HG03558 (cell line): ENCODE measurements around the gene PACRG.

Experiments
- ATAC-seq: cut with Tn5 transposase; IDR thresholded peaks from one replicate; pipeline ENCODE4 v1.9.1; 2021; ENCODE audit warnings: moderate number of reproducible peaks; ENCODE audit not compliant: unreplicated experiment; ENCODE audit errors: extremely low read depth

The PACRG gene

DNA sequence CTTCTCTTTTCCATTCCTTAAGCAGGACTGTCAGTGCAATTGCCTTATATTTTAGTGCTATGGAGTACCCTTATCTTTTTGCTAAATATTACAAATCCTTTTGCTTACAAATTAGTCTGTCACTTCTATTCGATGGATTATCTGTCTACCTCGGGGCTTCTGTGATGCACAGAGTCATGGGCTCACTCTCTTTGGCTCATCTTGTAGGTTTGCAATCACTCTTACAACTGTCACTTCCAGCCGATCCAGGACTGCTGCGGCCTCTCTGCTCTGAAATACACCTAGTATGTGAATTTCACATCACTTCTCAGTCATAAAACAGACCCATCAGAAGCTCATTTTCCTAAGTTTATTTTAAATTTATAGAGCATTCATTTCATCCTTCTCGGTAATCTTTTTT, 393.5 kb downstream of the PACRG start:
- no peak for ATAC-seq

- no peak for ATAC-seq
Measured at GRCh38 chr6:163122365-163122764, 394.6 kb downstream of the PACRG start.

- ATAC-seq: no peak
Measured at GRCh38 chr6:163123098-163123497, 395.3 kb downstream of the PACRG start.

DNA sequence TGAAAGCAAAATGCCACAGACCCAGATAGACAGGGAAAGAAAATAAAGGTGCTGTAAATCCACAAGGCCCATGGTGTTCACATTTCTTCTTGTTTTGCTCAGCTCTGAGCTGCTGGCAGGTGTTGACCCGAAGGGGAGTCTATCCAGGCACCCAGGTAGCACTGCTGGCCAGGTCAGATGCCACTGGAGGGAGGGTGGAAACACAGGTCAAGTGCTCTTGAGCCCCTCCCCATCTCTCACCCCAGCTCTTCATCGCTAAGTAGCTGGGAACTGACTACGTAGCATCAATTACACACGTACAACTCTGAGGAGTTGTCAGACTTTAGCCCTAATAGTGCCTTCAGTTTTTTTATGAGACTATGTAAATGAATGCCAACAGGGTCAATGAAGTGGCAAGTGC, 399.0 kb downstream of the PACRG start:
- no peak for ATAC-seq

- no peak for ATAC-seq
Measured at GRCh38 chr6:163127587-163127986, 399.8 kb downstream of the PACRG start.

GRCh38 chr6:163128324-163128723, 400.6 kb downstream of the PACRG start:
- ATAC-seq: no peak

- ATAC-seq: no peak
Measured at GRCh38 chr6:163132050-163132750, 404.4 kb downstream of the PACRG start.

GRCh38 chr6:163133017-163133416, 405.2 kb downstream of the PACRG start:
- ATAC-seq: no peak

DNA sequence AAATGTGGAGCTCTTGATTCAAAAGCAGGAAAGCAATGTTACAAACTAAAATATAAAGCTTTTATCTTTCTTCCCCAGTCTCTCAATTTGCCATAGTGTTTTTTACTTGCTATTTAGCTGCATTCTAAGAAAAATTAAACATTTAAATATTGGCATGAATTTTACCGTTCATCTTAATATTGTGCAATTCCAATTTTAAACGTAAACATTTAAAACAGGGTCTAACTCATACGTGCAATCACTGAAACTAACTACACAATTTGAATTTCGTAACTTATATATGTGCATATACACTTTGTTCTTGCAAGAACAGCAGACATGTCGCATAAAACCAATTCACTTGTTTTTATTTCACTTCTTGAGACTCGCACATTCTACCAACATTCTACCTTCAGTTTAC, 405.9 kb downstream of the PACRG start:
- ATAC-seq: no peak

DNA sequence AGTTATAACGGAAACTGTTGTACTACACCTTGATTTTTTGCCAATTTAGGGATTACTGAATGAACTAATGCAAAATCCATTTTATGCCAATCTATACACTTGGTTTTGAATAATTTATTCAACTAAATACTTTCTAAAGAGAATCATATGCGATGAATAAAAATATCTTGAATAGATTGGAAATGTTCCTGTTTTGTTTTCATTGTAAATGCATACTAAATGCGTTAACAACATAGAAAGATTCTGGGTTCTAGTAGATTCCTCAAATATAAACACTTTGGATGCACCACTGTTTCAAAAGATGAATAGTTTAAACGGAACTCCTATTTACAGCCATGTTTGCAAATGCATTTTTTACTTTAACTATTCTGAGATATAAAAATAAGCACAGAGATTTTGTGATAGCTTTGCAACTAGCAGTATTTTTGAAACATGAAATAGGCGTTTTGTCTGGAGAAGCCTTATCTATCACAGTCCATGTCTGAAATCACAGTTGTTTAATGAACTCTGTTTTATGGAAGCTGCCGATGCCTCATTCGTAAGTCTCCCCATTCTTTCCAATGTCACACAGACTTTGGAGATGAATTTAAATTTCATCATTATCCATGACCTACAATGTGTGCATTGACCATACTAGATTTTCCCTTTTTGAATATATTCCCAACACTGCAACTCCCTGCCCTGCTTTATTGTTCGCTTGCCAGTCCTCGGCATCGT, 409.1 kb downstream of the PACRG start:
- no peak for ATAC-seq

- ATAC-seq: no peak
Measured at GRCh38 chr6:163137398-163137881, 409.7 kb downstream of the PACRG start.

DNA sequence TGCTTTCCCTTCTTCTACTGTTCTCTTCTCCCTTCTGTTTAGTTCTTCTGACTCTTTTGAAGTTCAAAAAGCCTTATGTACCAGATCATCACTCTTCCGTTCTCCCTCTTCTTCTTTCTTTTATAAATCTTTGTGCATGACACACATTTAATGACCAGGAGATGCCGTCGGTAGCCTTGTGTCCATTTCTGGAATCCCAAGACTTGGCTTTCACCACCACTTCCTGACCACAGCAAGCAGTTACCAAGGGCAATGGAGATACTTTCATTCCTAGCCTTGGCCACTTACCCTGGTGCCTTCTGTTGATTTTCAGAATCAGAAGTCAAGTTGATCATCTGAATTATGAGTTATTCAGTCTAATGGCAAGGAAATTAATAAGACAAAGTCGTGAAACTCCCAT, 418.3 kb downstream of the PACRG start:
- ATAC-seq: no peak

DNA sequence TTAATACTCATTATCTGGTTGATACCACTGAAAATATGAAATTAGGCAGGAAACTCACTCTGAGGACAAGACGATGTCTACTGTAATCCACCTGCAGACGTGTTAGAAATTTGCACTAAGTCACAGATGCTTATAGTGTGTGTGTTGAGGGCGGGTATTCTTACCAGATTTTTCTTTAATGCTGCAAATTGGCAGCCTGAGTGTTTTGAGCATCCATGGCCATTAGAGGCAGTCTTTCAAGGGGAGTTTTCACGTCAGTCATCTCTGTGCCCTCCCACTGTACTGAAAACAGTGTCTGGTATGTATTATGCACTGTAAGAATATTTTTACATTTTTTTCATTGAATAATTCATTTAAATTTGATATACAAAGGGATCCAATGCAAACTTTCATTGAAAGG, 420.2 kb downstream of the PACRG start:
- ATAC-seq: no peak

- ATAC-seq: no peak
Measured at GRCh38 chr6:163148451-163149278, 420.9 kb downstream of the PACRG start.

- ATAC-seq: no peak
Measured at GRCh38 chr6:163149279-163149848, 421.6 kb downstream of the PACRG start.

DNA sequence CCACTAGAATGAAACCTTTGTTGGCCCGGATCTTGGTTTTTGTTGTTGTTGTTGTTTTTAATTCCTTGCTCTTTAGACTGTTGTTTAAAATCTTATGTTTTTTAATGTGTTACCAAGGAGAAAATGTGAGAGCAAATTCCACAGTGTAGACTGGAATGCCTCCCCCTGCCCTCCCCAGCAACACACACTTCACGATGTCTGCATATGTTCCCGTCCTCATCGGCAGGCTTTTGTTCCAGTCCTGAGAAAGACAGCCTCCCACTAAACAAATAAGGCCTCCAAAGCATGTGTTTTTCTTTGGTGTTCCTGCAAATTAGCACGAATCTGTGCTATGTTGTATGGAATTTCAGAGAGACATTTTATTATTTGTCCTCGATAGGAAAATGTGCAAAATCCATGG, 423.4 kb downstream of the PACRG start:
- no peak for ATAC-seq

GRCh38 chr6:163152701-163153100, 424.9 kb downstream of the PACRG start:
- no peak for ATAC-seq

DNA sequence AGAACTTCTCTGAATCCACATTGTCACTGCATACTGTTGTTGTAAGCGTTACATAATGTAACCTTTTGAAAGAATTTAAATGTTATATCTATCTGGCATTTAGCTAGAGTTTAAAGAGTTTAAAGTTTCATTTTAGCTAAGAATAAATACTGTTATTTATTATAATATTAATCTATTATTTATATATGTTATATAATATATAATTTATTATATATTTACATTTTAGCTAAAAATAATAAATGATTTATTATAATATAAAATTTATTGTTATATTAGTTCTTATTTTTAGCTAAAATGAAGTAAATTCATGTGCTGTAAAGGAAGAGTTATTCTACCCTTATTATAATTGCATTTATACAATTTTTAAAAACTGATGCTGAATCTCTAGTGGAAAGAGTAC, 431.3 kb downstream of the PACRG start:
- no peak for ATAC-seq

GRCh38 chr6:163159689-163160088, 431.9 kb downstream of the PACRG start:
- no peak for ATAC-seq

GRCh38 chr6:163162007-163162873, 434.5 kb downstream of the PACRG start:
- ATAC-seq: no peak
